ENCODE data around the gene FBRSL1.

The FBRSL1 gene

DNA sequence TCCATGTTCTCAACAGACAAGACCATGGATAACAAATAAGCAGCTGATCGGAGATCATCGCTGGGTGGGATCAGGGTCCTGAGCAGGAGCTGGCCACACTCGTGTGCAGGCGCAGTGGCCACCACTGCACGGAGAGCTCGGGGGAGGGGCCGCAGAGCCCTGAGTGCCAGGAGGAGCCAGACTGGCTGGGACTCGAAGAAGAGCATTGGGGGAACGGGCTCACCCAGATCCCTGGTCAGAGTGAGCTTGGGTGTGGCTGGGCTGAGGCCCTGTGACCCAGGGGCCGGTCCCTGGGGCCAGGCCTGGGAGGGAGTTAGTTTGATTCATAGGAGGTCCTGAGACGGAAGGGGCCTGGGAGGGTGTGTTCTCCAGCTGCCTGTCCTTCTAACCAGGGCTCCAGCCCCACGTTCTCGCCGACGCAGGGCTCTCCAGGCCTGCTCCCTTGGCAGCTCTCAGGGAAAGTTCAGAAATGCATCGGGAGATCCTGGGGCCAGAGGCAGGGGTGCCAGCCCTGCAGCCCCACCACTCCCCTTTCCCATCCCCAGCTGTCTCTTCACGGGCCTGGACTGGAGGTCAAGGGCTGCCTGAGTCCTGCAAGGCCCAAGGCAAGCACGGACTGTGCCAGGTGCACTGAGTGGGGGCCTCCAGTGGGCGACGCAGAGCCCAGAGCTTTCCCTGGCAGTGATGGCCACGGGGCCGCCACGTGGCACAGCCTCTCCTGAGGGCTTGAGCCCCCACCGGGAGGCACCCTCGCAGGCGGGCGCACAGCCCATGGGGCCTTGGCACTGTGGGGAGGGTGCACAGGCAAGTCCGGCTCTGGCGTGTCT, 48.1 kb downstream of the FBRSL1 start:
- ChIA-PET POLR2A (interaction anchor here (1.1 kb wide), 1 partner anchor 21 kb away, joined by 3 read pairs; no protein-coding TSS in a partner anchor), CTCF (interaction anchor here (0.9 to 1.2 kb wide), 3 partner anchors 10 to 16 kb away, joined by 3 to 7 read pairs (median 3); no protein-coding TSS in a partner anchor)
- DNase-seq = no peak
- Histone ChIP-seq H3K9me3 (ENCODE audit: control extremely low read depth in 1 of 5, control insufficient read depth in 4 of 5, insufficient read depth in 2 of 5, low read depth in 1 of 5, low read length in 4 of 5) (no peaks in the 10 kb centered on the region), H3K4me3 (ENCODE audit: control insufficient read depth in 1 of 7, extremely low read depth in 1 of 7, insufficient read depth in 4 of 7, low read depth in 2 of 7, low read length in 6 of 7) (no peak overlapping the region), H3K27ac (ENCODE audit: insufficient read depth in 1 of 2, low read depth in 1 of 2, low read length in 2 of 2, poor library complexity in 1 of 2, severe bottlenecking in 2 of 2) (no peak overlapping the region), H3K4me1 (ENCODE audit: control extremely low read depth in 1 of 4, control insufficient read depth in 4 of 4, insufficient read depth in 4 of 4, low read length in 3 of 4) (peaks cover 0 to under 1% (median under 1%) of the 10 kb centered on the region in 4 experiments), H3K27me3 (replicated peaks in 2 of 5; ENCODE audit: control insufficient read depth in 4 of 5, insufficient read depth in 5 of 5, low read length in 4 of 5) (no peaks in the 10 kb centered on the region), H3K36me3 (ENCODE audit: control insufficient read depth in 4 of 4, insufficient read depth in 4 of 4, low read length in 3 of 4) (peaks cover 0 to 8% (median 0%) of the 10 kb centered on the region in 4 experiments)
- 95% methylated on average over 28 of the region's 29 CpGs for WGBS (ENCODE audit: insufficient coverage)

DNA sequence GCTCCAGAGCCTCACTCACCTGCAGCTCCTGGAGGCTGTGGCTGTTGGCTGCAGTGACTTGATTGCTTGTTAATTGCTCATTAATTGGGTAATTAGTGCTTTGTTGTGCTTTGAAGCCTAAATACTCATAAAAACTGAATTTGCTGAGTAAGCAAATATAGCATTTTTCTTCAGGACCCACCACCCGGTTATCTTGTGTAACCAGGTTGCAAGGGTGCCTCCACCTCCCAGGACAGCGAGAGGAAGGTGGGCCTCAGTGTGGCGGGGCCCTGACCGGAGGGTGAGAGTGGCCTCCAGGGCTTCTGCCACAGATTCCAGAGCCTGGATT, 48.7 kb downstream of the FBRSL1 start:
- CTCF ChIA-PET = no interaction called here
- Histone ChIP-seq H3K9me3 (ENCODE audit: control extremely low read depth in 1 of 5, control insufficient read depth in 4 of 5, insufficient read depth in 2 of 5, low read depth in 1 of 5, low read length in 4 of 5) (no peaks in the 10 kb centered on the region), H3K4me3 (ENCODE audit: control insufficient read depth in 1 of 7, extremely low read depth in 1 of 7, insufficient read depth in 4 of 7, low read depth in 2 of 7, low read length in 6 of 7) (no peak overlapping the region), H3K36me3 (ENCODE audit: control insufficient read depth in 4 of 4, insufficient read depth in 4 of 4, low read length in 3 of 4) (peaks cover 0 to 8% (median 0%) of the 10 kb centered on the region in 4 experiments), H3K4me1 (ENCODE audit: control extremely low read depth in 1 of 4, control insufficient read depth in 4 of 4, insufficient read depth in 4 of 4, low read length in 3 of 4) (peaks cover 0 to 7% (median 2%) of the 10 kb centered on the region in 4 experiments), H3K27ac (ENCODE audit: insufficient read depth in 1 of 2, low read depth in 1 of 2, low read length in 2 of 2, poor library complexity in 1 of 2, severe bottlenecking in 2 of 2) (no peak overlapping the region), H3K27me3 (replicated peaks in 2 of 5; ENCODE audit: control insufficient read depth in 4 of 5, insufficient read depth in 5 of 5, low read length in 4 of 5) (no peaks in the 10 kb centered on the region)
- POLR2A ChIA-PET = interaction anchor here (0.7 kb wide), 1 partner anchor 30 kb away, joined by 5 read pairs; no protein-coding TSS in a partner anchor
- WGBS (ENCODE audit: insufficient coverage) = 93% methylated on average over 4 of the region's 4 CpGs
- DNase-seq = no peak

DNA sequence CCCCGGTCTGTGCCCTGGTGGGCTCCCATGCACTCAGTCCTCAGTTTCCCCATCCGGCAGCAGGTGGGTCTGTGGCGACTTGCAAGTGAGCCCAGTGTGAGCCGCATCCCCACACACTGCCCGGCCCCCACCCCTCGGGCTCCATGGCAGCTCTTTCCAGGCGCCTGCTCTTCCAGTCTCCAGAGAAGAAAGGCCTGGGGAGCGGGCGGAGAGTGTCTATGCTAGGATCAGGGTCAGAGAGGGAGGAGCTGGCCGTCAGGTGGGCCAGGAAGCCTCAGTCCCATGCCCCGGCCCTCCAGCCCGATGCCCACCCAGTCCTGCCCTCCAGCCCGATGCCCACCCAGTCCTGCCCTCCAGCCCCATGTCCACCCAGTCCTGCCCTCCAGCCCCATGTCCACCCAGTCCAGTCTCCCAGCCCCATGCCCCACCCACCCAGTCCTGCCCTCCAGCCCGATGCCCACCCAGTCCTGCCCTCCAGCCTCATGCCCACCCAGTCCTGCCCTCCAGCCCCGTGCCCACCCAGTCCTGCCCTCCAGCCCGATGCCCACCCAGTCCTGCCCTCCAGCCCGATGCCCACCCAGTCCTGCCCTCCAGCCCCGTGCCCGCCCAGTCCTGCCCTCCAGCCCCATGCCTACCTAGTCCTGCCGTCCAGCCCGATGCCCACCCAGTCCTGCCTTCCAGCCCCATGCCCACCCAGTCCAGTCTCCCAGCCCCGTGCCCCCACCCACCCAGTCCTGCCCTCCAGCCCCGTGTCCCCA, 49.2 kb downstream of the FBRSL1 start:
- Histone ChIP-seq H3K4me3 (ENCODE audit: control insufficient read depth in 1 of 7, extremely low read depth in 1 of 7, insufficient read depth in 4 of 7, low read depth in 2 of 7, low read length in 6 of 7) (no peak overlapping the region), H3K27ac (ENCODE audit: insufficient read depth in 1 of 2, low read depth in 1 of 2, low read length in 2 of 2, poor library complexity in 1 of 2, severe bottlenecking in 2 of 2) (no peak overlapping the region), H3K4me1 (ENCODE audit: control extremely low read depth in 1 of 4, control insufficient read depth in 4 of 4, insufficient read depth in 4 of 4, low read length in 3 of 4) (peaks cover 0 to 7% (median 2%) of the 10 kb centered on the region in 4 experiments), H3K9me3 (ENCODE audit: control extremely low read depth in 1 of 5, control insufficient read depth in 4 of 5, insufficient read depth in 2 of 5, low read depth in 1 of 5, low read length in 4 of 5) (no peaks in the 10 kb centered on the region), H3K27me3 (replicated peaks in 2 of 5; ENCODE audit: control insufficient read depth in 4 of 5, insufficient read depth in 5 of 5, low read length in 4 of 5) (no peaks in the 10 kb centered on the region), H3K36me3 (ENCODE audit: control insufficient read depth in 4 of 4, insufficient read depth in 4 of 4, low read length in 3 of 4) (peaks cover 0 to 8% (median 0%) of the 10 kb centered on the region in 4 experiments)
- 97% methylated on average over 11 of the region's 23 CpGs for whole genome bisulfite sequencing (ENCODE audit: insufficient coverage)
- ChIA-PET POLR2A (interaction anchor here (0.7 kb wide), 1 partner anchor 30 kb away, joined by 5 read pairs; no protein-coding TSS in a partner anchor), CTCF (no interaction called here)
- no peak for DNase-seq

DNA sequence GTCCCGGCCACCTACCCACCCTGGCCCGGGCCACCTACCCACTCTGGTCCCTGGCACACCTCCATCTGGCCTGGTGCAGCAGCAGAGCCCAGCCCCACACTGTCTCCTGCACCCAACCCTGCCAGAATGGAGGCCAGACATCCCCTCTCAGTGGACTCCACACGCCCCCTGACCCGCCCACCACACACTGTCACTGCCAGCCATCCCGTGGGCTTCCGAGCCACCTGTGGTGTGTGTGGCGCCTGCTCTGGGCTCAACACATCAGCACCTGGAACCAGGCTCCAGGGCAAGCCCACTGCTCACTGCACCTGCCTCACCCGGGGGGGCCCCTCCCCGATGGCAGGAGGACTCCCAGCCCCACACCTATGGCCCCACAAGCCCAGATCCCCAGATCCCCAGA, 50.5 kb downstream of the FBRSL1 start:
- H3K27ac ChIP-seq (ENCODE audit: insufficient read depth in 1 of 2, low read depth in 1 of 2, low read length in 2 of 2, poor library complexity in 1 of 2, severe bottlenecking in 2 of 2) = no peak overlapping the region
- H3K27me3 ChIP-seq (replicated peaks in 2 of 5; ENCODE audit: control insufficient read depth in 4 of 5, insufficient read depth in 5 of 5, low read length in 4 of 5) = no peaks in the 10 kb centered on the region
- peaks cover 0 to 7% (median 2%) of the 10 kb centered on the region in 4 experiments for H3K4me1 ChIP-seq (ENCODE audit: control extremely low read depth in 1 of 4, control insufficient read depth in 4 of 4, insufficient read depth in 4 of 4, low read length in 3 of 4)
- H3K4me3 ChIP-seq (ENCODE audit: control insufficient read depth in 1 of 7, extremely low read depth in 1 of 7, insufficient read depth in 4 of 7, low read depth in 2 of 7, low read length in 6 of 7) = no peak overlapping the region
- H3K9me3 ChIP-seq (ENCODE audit: control extremely low read depth in 1 of 5, control insufficient read depth in 4 of 5, insufficient read depth in 2 of 5, low read depth in 1 of 5, low read length in 4 of 5) = no peaks in the 10 kb centered on the region
- peaks cover 0 to 8% (median 0%) of the 10 kb centered on the region in 4 experiments for H3K36me3 ChIP-seq (ENCODE audit: control insufficient read depth in 4 of 4, insufficient read depth in 4 of 4, low read length in 3 of 4)
- DNase-seq = no peak
- 98% methylated on average over 8 of the region's 9 CpGs for WGBS (ENCODE audit: insufficient coverage)
- CTCF ChIA-PET = interaction anchor here (1.6 kb wide), 1 partner anchor 126 kb away, joined by 5 read pairs; no protein-coding TSS in a partner anchor
- POLR2A ChIA-PET = no interaction called here

DNA sequence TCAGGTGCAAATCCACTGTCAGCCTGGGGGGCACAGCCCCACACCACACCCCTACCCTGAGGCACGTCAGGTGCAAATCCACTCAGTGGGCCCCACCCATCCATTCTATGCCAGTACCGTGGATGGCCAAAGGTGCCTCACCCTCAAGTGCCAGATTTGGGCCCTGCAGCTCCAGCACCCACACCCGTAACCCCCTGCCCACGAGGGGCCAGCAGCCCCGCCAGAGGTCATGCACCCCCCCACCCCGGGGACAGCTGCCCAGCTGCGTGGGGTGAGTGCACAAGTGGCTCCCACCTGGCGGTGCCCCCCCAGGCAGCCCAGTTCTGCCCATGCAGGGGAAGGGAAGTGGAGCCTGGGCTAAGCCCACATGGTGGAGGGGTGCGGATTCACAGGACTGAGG, 51.2 kb downstream of the FBRSL1 start:
- POLR2A ChIA-PET = interaction anchor here (1.2 kb wide), 1 partner anchor 12 kb away, joined by 4 read pairs; no protein-coding TSS in a partner anchor
- DNase-seq = no peak
- H3K4me3 ChIP-seq (ENCODE audit: control insufficient read depth in 1 of 7, extremely low read depth in 1 of 7, insufficient read depth in 4 of 7, low read depth in 2 of 7, low read length in 6 of 7) = no peak overlapping the region
- peaks cover 0 to 8% (median 0%) of the 10 kb centered on the region in 4 experiments for H3K36me3 ChIP-seq (ENCODE audit: control insufficient read depth in 4 of 4, insufficient read depth in 4 of 4, low read length in 3 of 4)
- H3K27me3 ChIP-seq (replicated peaks in 2 of 5; ENCODE audit: control insufficient read depth in 4 of 5, insufficient read depth in 5 of 5, low read length in 4 of 5) = no peaks in the 10 kb centered on the region
- no peaks in the 10 kb centered on the region for H3K9me3 ChIP-seq (ENCODE audit: control extremely low read depth in 1 of 5, control insufficient read depth in 4 of 5, insufficient read depth in 2 of 5, low read depth in 1 of 5, low read length in 4 of 5)
- 100% methylated on average over 5 of the region's 9 CpGs for WGBS (ENCODE audit: insufficient coverage)
- H3K4me1 ChIP-seq (ENCODE audit: control extremely low read depth in 1 of 4, control insufficient read depth in 4 of 4, insufficient read depth in 4 of 4, low read length in 3 of 4) = peaks cover 0 to 7% (median 2%) of the 10 kb centered on the region in 4 experiments
- H3K27ac ChIP-seq (ENCODE audit: insufficient read depth in 1 of 2, low read depth in 1 of 2, low read length in 2 of 2, poor library complexity in 1 of 2, severe bottlenecking in 2 of 2) = no peak overlapping the region
- CTCF ChIA-PET = interaction anchor here (1.6 kb wide), 1 partner anchor 126 kb away, joined by 5 read pairs; no protein-coding TSS in a partner anchor

DNA sequence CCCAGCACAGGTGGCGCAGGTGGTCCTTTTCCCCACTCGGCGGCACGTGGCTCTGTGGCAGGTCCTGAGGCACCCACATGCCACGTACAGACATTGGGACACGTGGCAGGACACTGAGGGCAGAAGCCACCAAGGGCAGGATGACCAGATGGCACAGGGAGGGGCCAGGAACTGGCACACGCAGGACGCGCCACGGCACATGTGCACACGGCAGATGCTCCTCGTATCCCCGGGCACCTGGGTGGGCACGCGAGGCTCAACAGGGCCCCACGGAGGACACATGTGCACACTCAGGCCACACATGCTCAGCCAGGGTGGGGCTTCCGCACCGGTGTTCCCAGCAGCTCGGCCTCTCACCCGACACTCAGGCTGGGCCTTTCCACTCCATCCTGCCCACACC, 52.0 kb downstream of the FBRSL1 start:
- no peaks in the 10 kb centered on the region for H3K27me3 ChIP-seq (replicated peaks in 2 of 5; ENCODE audit: control insufficient read depth in 4 of 5, insufficient read depth in 5 of 5, low read length in 4 of 5)
- POLR2A ChIA-PET = interaction anchor here (1.2 kb wide), 1 partner anchor 12 kb away, joined by 4 read pairs; no protein-coding TSS in a partner anchor
- WGBS (ENCODE audit: insufficient coverage) = 97% methylated on average over 17 of the region's 20 CpGs

More for the DNA sequence above, 52.0 kb downstream of the FBRSL1 start:
- CTCF ChIA-PET = interaction anchor here (1.2 to 1.6 kb wide), 2 partner anchors 16 to 127 kb away, joined by 5 read pairs; no protein-coding TSS in a partner anchor
- H3K4me1 ChIP-seq (ENCODE audit: control extremely low read depth in 1 of 4, control insufficient read depth in 4 of 4, insufficient read depth in 4 of 4, low read length in 3 of 4) = peaks cover 0 to 7% (median 2%) of the 10 kb centered on the region in 4 experiments
- no peaks in the 10 kb centered on the region for H3K9me3 ChIP-seq (ENCODE audit: control extremely low read depth in 1 of 5, control insufficient read depth in 4 of 5, insufficient read depth in 2 of 5, low read depth in 1 of 5, low read length in 4 of 5)
- H3K4me3 ChIP-seq (ENCODE audit: control insufficient read depth in 1 of 7, extremely low read depth in 1 of 7, insufficient read depth in 4 of 7, low read depth in 2 of 7, low read length in 6 of 7) = no peak overlapping the region
- DNase-seq = no peak
- peaks cover 0 to 8% (median 0%) of the 10 kb centered on the region in 4 experiments for H3K36me3 ChIP-seq (ENCODE audit: control insufficient read depth in 4 of 4, insufficient read depth in 4 of 4, low read length in 3 of 4)
- no peak overlapping the region for H3K27ac ChIP-seq (ENCODE audit: insufficient read depth in 1 of 2, low read depth in 1 of 2, low read length in 2 of 2, poor library complexity in 1 of 2, severe bottlenecking in 2 of 2)
